H1 (cell line): ENCODE data around the gene CHI3L1. TPM values are rescaled to one million over a fixed set of nuclear protein-coding genes. Genes with fewer than 3 reads are reported as not detected.

Experiments used
- CBX5 ChIP-seq: fragments of 300-800, 300-1000 bp; sonication (generic); IDR thresholded peaks from 2 replicates; pipeline ENCODE4 v1.7.1; 2016; ENCODE audit warnings: antibody characterized with exemption, low read length, low read depth
- CEBPB ChIP-seq: IDR thresholded peaks from 2 replicates; pipeline ENCODE4 v1.6.1; 2012; ENCODE audit warnings: low read depth, low read length
- CHD2 ChIP-seq: IDR thresholded peaks from 2 replicates; pipeline ENCODE4 v1.6.1; 2012; ENCODE audit warnings: low read length, improper control_type of control experiment
- CHD7 ChIP-seq: fragments of 300-600 bp; sonication (generic); IDR thresholded peaks from 2 replicates; pipeline ENCODE4 v1.7.1; 2012; ENCODE audit warnings: low read length, moderate library complexity, mild to moderate bottlenecking, inconsistent platforms; ENCODE audit not compliant: insufficient replicate concordance
- CTBP2 ChIP-seq: IDR thresholded peaks from 2 replicates; pipeline ENCODE4 v1.7.0; 2011; ENCODE audit warnings: borderline replicate concordance, mild to moderate bottlenecking, moderate library complexity, mixed read lengths, low read length; ENCODE audit not compliant: insufficient read depth, insufficient read length
- MAFK ChIP-seq: IDR thresholded peaks from 2 replicates; pipeline ENCODE4 v1.6.1; 2012; ENCODE audit warnings: low read depth, mild to moderate bottlenecking, improper control_type of control experiment, low read length
- NANOG ChIP-seq: IDR thresholded peaks from 2 replicates; pipeline ENCODE4 v1.6.1; 2011; ENCODE audit warnings: low read length, low read depth, mild to moderate bottlenecking, inconsistent platforms; ENCODE audit not compliant: insufficient read depth, poor library complexity, severe bottlenecking
- RBBP5 ChIP-seq: IDR thresholded peaks from 2 replicates; pipeline ENCODE4 v1.7.1; 2012; ENCODE audit warnings: low read depth, mild to moderate bottlenecking, inconsistent platforms, low read length, moderate library complexity, borderline replicate concordance
- RFX5 ChIP-seq: IDR thresholded peaks from 2 replicates; pipeline ENCODE4 v1.6.1; 2011; ENCODE audit warnings: low read depth, low read length, improper control_type of control experiment, borderline replicate concordance
- USF2 ChIP-seq: IDR thresholded peaks from 2 replicates; pipeline ENCODE4 v1.6.1; 2011; ENCODE audit warnings: low read length, improper control_type of control experiment
- polyA plus RNA-seq, 7 experiments: library from polyadenylated mRNA; depleted of rRNA in 3 of 7; stranded (reverse) in 5 of 7; unstranded in 2 of 7; fragments of >200 nt in 5 of 7; fragments of 200-250 nt in 2 of 7; gene quantifications; 1 replicate in 5 of 7; 2 replicates in 1 of 7; 4 replicates in 1 of 7; pipeline versions ENCODE4 v1.2.1 to v1.2.3, GENCODE V29; 2011 to 2013; ENCODE audit warnings: missing spikeins in 2 of 7, mixed read lengths in 2 of 7
- total RNA-seq: library from RNA; stranded (reverse); fragmentation: NEBNext Ultra II Directional; extraction: Animal tissue kit (Norgen Biotek cat#: 25700); gene quantifications from 2 replicates; pipeline ENCODE4 v1.2.1, GENCODE V29; 2021

Gene CHI3L1
- total and polyA plus RNA-seq, 2 of the 8 experiments (the other 6 are each of a cell fraction or from before 2014, with no cell fraction given), result 1.0 TPM; not detected in 1

- no peak for TF ChIP-seq CHD7
- TF ChIP-seq CEBPB, result no peak
- no peak for TF ChIP-seq RBBP5
- no peak for TF ChIP-seq NANOG
- no peak for TF ChIP-seq USF2
- TF ChIP-seq CTBP2, result no peak
- TF ChIP-seq CHD2, result no peak
- TF ChIP-seq CBX5, result no peak
- TF ChIP-seq RFX5, result no peak
- TF ChIP-seq MAFK, result no peak
Observed at GRCh38 chr1:203130358-203130985, 56.0 kb downstream of the CHI3L1 start (continued).
